CD4-positive, alpha-beta T cell (primary cell): ENCODE results near the gene TESK1. TPM values are rescaled to one million over a fixed set of nuclear protein-coding genes. Genes with fewer than 3 reads are reported as not detected.
"Not testable (repeated sequence)": the region's sequence is repeated elsewhere in the genome, so short reads cannot be mapped to it uniquely, and the experiment has no call there.

Source experiments
- ATAC-seq: fragments of 200-7000 bp; cut with Tn5 transposase; one replicate; pipeline ENCODE4 v1.10.0; 2022; ENCODE audit warnings: mild to moderate bottlenecking; ENCODE audit not compliant: poor library complexity
- CTCF ChIA-PET: fragments of 350-600 bp; sonication (Branson Sonifier 250); formaldehyde crosslinking; loops from one replicate; lab custom pipeline; 2021; ENCODE audit warnings: antibody characterized with exemption, inconsistent platforms; lab: Charles Lee
- POLR2A ChIA-PET: fragments of 350-600 bp; sonication (Branson Sonifier 250); formaldehyde crosslinking; loops from one replicate; lab custom pipeline; 2021; ENCODE audit warnings: antibody characterized with exemption, inconsistent platforms; lab: Charles Lee
- DNase-seq, 14 experiments: peaks; one replicate each; pipeline ENCODE4 v3.0.0-alpha.2; 2013 to 2020; ENCODE audit warnings: mixed read lengths in 2 of 14
- H3K27ac ChIP-seq, 2 donors: one replicate each; pipeline versions ENCODE4 v1.5.1 to v1.7.0; 2013; ENCODE audit warnings: low read length in 2 of 2, low read depth in 1 of 2, mild to moderate bottlenecking in 1 of 2
- H3K27me3 ChIP-seq, 2 experiments: 1 replicate in 1 of 2; 2 replicates in 1 of 2; pipeline versions ENCODE4 v1.6.1 to v1.7.0; 2013; ENCODE audit warnings: low read length in 2 of 2, control low read depth in 1 of 2, mild to moderate bottlenecking in 1 of 2, moderate library complexity in 1 of 2; ENCODE audit not compliant: insufficient read depth in 2 of 2, control insufficient read depth in 1 of 2
- H3K36me3 ChIP-seq: one replicate; pipeline ENCODE4 v1.6.1; 2013; ENCODE audit warnings: low read length, control low read depth; ENCODE audit not compliant: insufficient read depth
- H3K4me1 ChIP-seq: one replicate; pipeline ENCODE4 v1.6.1; 2013; ENCODE audit warnings: low read length, control low read depth; ENCODE audit not compliant: insufficient read depth
- H3K4me3 ChIP-seq: one replicate; pipeline ENCODE4 v1.5.1; 2013; ENCODE audit warnings: mild to moderate bottlenecking, low read length, moderate library complexity
- H3K9me3 ChIP-seq, 2 experiments: 1 replicate in 1 of 2; 2 replicates in 1 of 2; pipeline versions ENCODE4 v1.6.1 to v1.7.0; 2013; ENCODE audit warnings: low read length in 2 of 2, mild to moderate bottlenecking in 2 of 2, control low read depth in 1 of 2, moderate library complexity in 1 of 2; ENCODE audit not compliant: control insufficient read depth in 1 of 2, insufficient read depth in 1 of 2
- H3K27ac Mint-ChIP-seq: one replicate; pipeline ENCODE4 v1.8.0; 2020; ENCODE audit warnings: mixed read lengths
- H3K27me3 Mint-ChIP-seq: one replicate; pipeline ENCODE4 v1.8.0; 2021; ENCODE audit warnings: mixed read lengths
- H3K36me3 Mint-ChIP-seq: one replicate; pipeline ENCODE4 v1.8.0; 2021; ENCODE audit warnings: low read depth, mixed read lengths
- H3K4me1 Mint-ChIP-seq: one replicate; pipeline ENCODE4 v1.8.0; 2021; ENCODE audit warnings: low read depth, mixed read lengths
- H3K4me3 Mint-ChIP-seq: one replicate; pipeline ENCODE4 v1.8.0; 2020; ENCODE audit warnings: mild to moderate bottlenecking, mixed read lengths
- H3K9me3 Mint-ChIP-seq: one replicate; pipeline ENCODE4 v1.8.0; 2020; ENCODE audit warnings: mixed read lengths
- intact Hi-C, 2 experiments: fragments of 100-400 bp; cut with DNase I in 1 of 2; cut with micrococcal nuclease in 1 of 2; formaldehyde crosslinking; loops; one replicate each; pipeline versions ENCODE4 v1.15.1 to v1.9.0; 2023 to 2025; cut with DNase I, micrococcal nuclease
- total RNA-seq, 174 experiments: library from RNA in 2 of 174; stranded (reverse) in 2 of 174; gene quantifications; one replicate each; pipeline ENCODE4 v1.2.3 and lab custom pipeline; 2021 to 2026
- TF ChIP-seq, protein P1 (sequence below): fragments of 200-600 bp; IDR thresholded peaks from one replicate; pipeline ENCODE4 v1.8.0; 2022; ENCODE audit warnings: antibody characterized with exemption, mild to moderate bottlenecking

TESK1 gene
- total RNA-seq, 2 experiments from 2014 or later: 18.5 to 18.6 TPM

DNA sequence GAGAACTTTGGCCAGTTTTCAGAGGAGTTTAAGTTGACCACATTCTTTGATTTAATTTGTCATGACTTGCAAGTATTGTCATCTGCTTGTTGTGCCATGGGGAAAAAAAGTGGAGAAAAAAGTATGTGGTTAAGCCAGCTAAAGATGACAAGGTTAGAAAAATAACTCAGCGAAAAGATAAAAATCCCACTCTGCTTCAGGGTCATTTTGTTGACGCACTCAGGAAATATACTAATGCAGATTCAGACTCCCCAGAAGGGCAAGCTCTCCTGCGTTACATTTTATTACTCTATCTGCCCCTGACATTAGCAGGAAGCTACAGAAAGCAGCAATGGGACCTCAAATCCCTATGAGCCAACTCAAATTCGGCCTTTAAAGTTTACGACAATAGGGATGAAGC lies 27.6 kb upstream of the TESK1 start:
- no peak overlapping the region for H3K27ac Mint-ChIP-seq
- CTCF ChIA-PET: no interaction called here
- TF ChIP-seq, protein P1, sequence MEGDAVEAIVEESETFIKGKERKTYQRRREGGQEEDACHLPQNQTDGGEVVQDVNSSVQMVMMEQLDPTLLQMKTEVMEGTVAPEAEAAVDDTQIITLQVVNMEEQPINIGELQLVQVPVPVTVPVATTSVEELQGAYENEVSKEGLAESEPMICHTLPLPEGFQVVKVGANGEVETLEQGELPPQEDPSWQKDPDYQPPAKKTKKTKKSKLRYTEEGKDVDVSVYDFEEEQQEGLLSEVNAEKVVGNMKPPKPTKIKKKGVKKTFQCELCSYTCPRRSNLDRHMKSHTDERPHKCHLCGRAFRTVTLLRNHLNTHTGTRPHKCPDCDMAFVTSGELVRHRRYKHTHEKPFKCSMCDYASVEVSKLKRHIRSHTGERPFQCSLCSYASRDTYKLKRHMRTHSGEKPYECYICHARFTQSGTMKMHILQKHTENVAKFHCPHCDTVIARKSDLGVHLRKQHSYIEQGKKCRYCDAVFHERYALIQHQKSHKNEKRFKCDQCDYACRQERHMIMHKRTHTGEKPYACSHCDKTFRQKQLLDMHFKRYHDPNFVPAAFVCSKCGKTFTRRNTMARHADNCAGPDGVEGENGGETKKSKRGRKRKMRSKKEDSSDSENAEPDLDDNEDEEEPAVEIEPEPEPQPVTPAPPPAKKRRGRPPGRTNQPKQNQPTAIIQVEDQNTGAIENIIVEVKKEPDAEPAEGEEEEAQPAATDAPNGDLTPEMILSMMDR: no peak

GRCh38 chr9:35579130-35579529 lies 25.9 kb upstream of the TESK1 start:
- TF ChIP-seq, protein P1: no peak
- intact Hi-C loops: no loop called here
- ChIA-PET CTCF (no interaction called here), POLR2A (no interaction called here)
- no peak for DNase-seq
- H3K27ac ChIP-seq: no peak overlapping the region
- H3K4me3 ChIP-seq: no peak overlapping the region
- no peak overlapping the region for H3K27ac Mint-ChIP-seq
- peaks cover 12 to 14% of the 10 kb centered on the region in 2 experiments for H3K9me3 ChIP-seq
- no peaks in the 10 kb centered on the region for H3K4me1 ChIP-seq
- H3K9me3 Mint-ChIP-seq: peaks cover 8% of the 10 kb centered on the region
- H3K4me3 Mint-ChIP-seq: no peak overlapping the region
- no peaks in the 10 kb centered on the region for H3K27me3 Mint-ChIP-seq
- H3K36me3 ChIP-seq: no peaks in the 10 kb centered on the region
- H3K4me1 Mint-ChIP-seq: no peaks in the 10 kb centered on the region
- no peak for ATAC-seq
- H3K27me3 ChIP-seq: no peaks in the 10 kb centered on the region
- peaks cover 20% of the 10 kb centered on the region for H3K36me3 Mint-ChIP-seq

More for the DNA sequence above, 27.6 kb upstream of the TESK1 start:
- Mint-ChIP-seq H3K9me3 (peaks cover 8% of the 10 kb centered on the region), H3K4me1 (no peaks in the 10 kb centered on the region), H3K36me3 (peaks cover 20% of the 10 kb centered on the region), H3K27me3 (no peaks in the 10 kb centered on the region), H3K4me3 (no peak overlapping the region)
- no peak overlapping the region for H3K27ac ChIP-seq
- H3K4me3 ChIP-seq: no peak overlapping the region
- H3K9me3 ChIP-seq: peaks cover 12 to 14% of the 10 kb centered on the region in 2 experiments
- no peaks in the 10 kb centered on the region for H3K36me3 ChIP-seq
- DNase-seq: no peak
- H3K4me1 ChIP-seq: no peaks in the 10 kb centered on the region
- intact Hi-C loops: no loop called here
- H3K27me3 ChIP-seq: no peaks in the 10 kb centered on the region
- no peak for ATAC-seq
- POLR2A ChIA-PET: no interaction called here

GRCh38 chr9:35579659-35580227 lies 25.3 kb upstream of the TESK1 start:
- H3K9me3 Mint-ChIP-seq, H3K4me1 ChIP-seq, H3K27me3 ChIP-seq, H3K27ac Mint-ChIP-seq, H3K4me1 Mint-ChIP-seq, ATAC-seq, CTCF ChIA-PET, H3K4me3 Mint-ChIP-seq, intact Hi-C loops, H3K27me3 Mint-ChIP-seq, H3K4me3 ChIP-seq, POLR2A ChIA-PET, H3K27ac ChIP-seq, DNase-seq, H3K36me3 ChIP-seq: not testable (repeated sequence)
- H3K36me3 Mint-ChIP-seq: peaks cover 23% of the 10 kb centered on the region
- H3K9me3 ChIP-seq: peaks cover 12 to 14% of the 10 kb centered on the region in 2 experiments

GRCh38 chr9:35583521-35583920 lies 21.5 kb upstream of the TESK1 start:
- H3K9me3 Mint-ChIP-seq, H3K27ac ChIP-seq, H3K4me3 Mint-ChIP-seq, POLR2A ChIA-PET, intact Hi-C loops, ATAC-seq, H3K27me3 Mint-ChIP-seq, H3K4me3 ChIP-seq, H3K27ac Mint-ChIP-seq, H3K36me3 ChIP-seq, CTCF ChIA-PET, H3K27me3 ChIP-seq, DNase-seq, H3K4me1 ChIP-seq, H3K4me1 Mint-ChIP-seq: not testable (repeated sequence)
- peaks cover 12 to 14% of the 10 kb centered on the region in 2 experiments for H3K9me3 ChIP-seq
- peaks cover 50% of the 10 kb centered on the region for H3K36me3 Mint-ChIP-seq

DNA sequence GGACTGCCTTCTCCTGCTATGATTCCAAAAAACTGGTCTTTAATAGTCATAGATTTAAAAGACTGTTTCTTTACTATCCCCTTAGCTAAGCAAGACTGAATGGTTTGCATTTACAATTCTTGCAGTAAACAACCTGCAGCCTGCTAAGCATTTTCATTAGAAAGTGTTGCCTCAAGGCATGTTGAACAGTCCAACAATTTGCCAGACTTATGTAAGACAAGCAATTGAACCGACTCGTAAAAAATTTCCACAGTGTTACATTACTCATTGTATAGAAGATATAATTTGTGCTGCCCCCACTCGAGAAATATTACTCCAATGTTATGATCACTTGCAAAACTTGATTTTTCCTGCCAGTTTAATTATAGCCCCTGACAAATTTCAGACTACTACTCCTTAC lies 20.4 kb upstream of the TESK1 start:
- ATAC-seq, H3K27ac ChIP-seq, H3K4me3 ChIP-seq, H3K27me3 Mint-ChIP-seq, DNase-seq, H3K36me3 ChIP-seq, H3K4me3 Mint-ChIP-seq, H3K4me1 ChIP-seq, H3K27me3 ChIP-seq, H3K9me3 Mint-ChIP-seq, intact Hi-C loops, CTCF ChIA-PET, H3K27ac Mint-ChIP-seq, POLR2A ChIA-PET, H3K4me1 Mint-ChIP-seq: not testable (repeated sequence)
- H3K36me3 Mint-ChIP-seq: peaks cover 51% of the 10 kb centered on the region
- peaks cover 6 to 12% of the 10 kb centered on the region in 2 experiments for H3K9me3 ChIP-seq

DNA sequence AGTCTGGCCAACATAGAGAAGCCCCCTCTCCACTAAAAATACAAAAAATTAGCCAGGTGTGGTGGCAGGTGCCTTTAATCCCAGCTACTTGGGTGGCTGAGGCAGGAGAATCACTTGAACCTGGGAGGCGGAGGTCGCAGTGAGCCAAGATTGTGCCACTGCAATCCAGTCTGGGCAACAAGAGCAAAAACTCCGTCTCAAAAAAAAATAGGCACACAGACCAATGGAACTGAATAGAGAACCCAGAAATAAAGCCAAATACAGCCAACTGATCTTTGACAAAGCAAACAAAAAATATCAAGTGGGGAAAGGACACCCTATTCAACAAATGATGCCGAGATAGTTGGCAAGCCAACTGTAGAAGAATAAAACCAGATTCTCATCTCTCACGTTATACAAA lies 16.6 kb upstream of the TESK1 start:
- peaks cover 62% of the 10 kb centered on the region for H3K36me3 Mint-ChIP-seq
- H3K27ac Mint-ChIP-seq, H3K27me3 ChIP-seq, H3K9me3 Mint-ChIP-seq, POLR2A ChIA-PET, CTCF ChIA-PET, ATAC-seq, DNase-seq, H3K4me3 Mint-ChIP-seq, intact Hi-C loops, H3K27ac ChIP-seq, H3K4me1 ChIP-seq, H3K36me3 ChIP-seq, H3K4me3 ChIP-seq, H3K27me3 Mint-ChIP-seq, H3K4me1 Mint-ChIP-seq: not testable (repeated sequence)
- H3K9me3 ChIP-seq: peaks cover 8 to 16% of the 10 kb centered on the region in 2 experiments
